ENCODE measurements around the gene NIBAN1. TPM values are rescaled to one million over a fixed set of nuclear protein-coding genes. Genes with fewer than 3 reads are reported as not detected.

NIBAN1 gene
- total RNA-seq, 1 donor from 2014 or later = 4.7 TPM

GRCh38 chr1:184986250-184986649, 11.9 kb upstream of the NIBAN1 start:
- no peak overlapping the region for H3K4me3 Mint-ChIP-seq (ENCODE audit: unreplicated experiment)
- H3K27ac Mint-ChIP-seq (ENCODE audit: unreplicated experiment) = no peak overlapping the region
- TF ChIP-seq CTCF (IDR thresholded peaks at IDR 0.05; ENCODE audit: unreplicated experiment) = no peak
- H3K4me1 Mint-ChIP-seq (ENCODE audit: unreplicated experiment) = no peaks in the 10 kb centered on the region
- no peak for DNase-seq (ENCODE audit: low spot score)
- H3K27me3 Mint-ChIP-seq (ENCODE audit: unreplicated experiment) = no peaks in the 10 kb centered on the region
- H3K9me3 Mint-ChIP-seq (ENCODE audit: unreplicated experiment) = no peaks in the 10 kb centered on the region
- H3K36me3 Mint-ChIP-seq (ENCODE audit: low read depth, unreplicated experiment) = no peaks in the 10 kb centered on the region

- Mint-ChIP-seq H3K9me3 (ENCODE audit: unreplicated experiment) (no peaks in the 10 kb centered on the region), H3K4me1 (ENCODE audit: unreplicated experiment) (no peaks in the 10 kb centered on the region), H3K27me3 (ENCODE audit: unreplicated experiment) (no peaks in the 10 kb centered on the region), H3K27ac (ENCODE audit: unreplicated experiment) (no peak overlapping the region), H3K36me3 (ENCODE audit: low read depth, unreplicated experiment) (no peaks in the 10 kb centered on the region), H3K4me3 (ENCODE audit: unreplicated experiment) (no peak overlapping the region)
- DNase-seq (ENCODE audit: low spot score) = peak; percentile 72
- TF ChIP-seq CTCF (IDR thresholded peaks at IDR 0.05; ENCODE audit: unreplicated experiment) = peak; percentile 58
These were observed 8.0 kb upstream of the NIBAN1 start for GRCh38 chr1:184982002-184982954.

GRCh38 chr1:184980726-184981125, 6.4 kb upstream of the NIBAN1 start:
- no peak for DNase-seq (ENCODE audit: low spot score)
- Mint-ChIP-seq H3K27me3 (ENCODE audit: unreplicated experiment) (no peaks in the 10 kb centered on the region), H3K27ac (ENCODE audit: unreplicated experiment) (no peak overlapping the region), H3K4me1 (ENCODE audit: unreplicated experiment) (no peaks in the 10 kb centered on the region), H3K9me3 (ENCODE audit: unreplicated experiment) (no peaks in the 10 kb centered on the region), H3K36me3 (ENCODE audit: low read depth, unreplicated experiment) (peaks cover 2% of the 10 kb centered on the region), H3K4me3 (ENCODE audit: unreplicated experiment) (no peak overlapping the region)
- TF ChIP-seq CTCF (IDR thresholded peaks at IDR 0.05; ENCODE audit: unreplicated experiment) = no peak

GRCh38 chr1:184975208-184975870, 1.0 kb upstream of the NIBAN1 start:
- peaks cover 5% of the 10 kb centered on the region for H3K36me3 Mint-ChIP-seq (ENCODE audit: low read depth, unreplicated experiment)
- peak overlapping the region; percentile 1 for H3K4me3 Mint-ChIP-seq (ENCODE audit: unreplicated experiment)
- peaks cover 5% of the 10 kb centered on the region for H3K27me3 Mint-ChIP-seq (ENCODE audit: unreplicated experiment)
- peaks cover 6% of the 10 kb centered on the region for H3K4me1 Mint-ChIP-seq (ENCODE audit: unreplicated experiment)
- no peaks in the 10 kb centered on the region for H3K9me3 Mint-ChIP-seq (ENCODE audit: unreplicated experiment)
- TF ChIP-seq CTCF (IDR thresholded peaks at IDR 0.05; ENCODE audit: unreplicated experiment) = no peak
- no peak overlapping the region for H3K27ac Mint-ChIP-seq (ENCODE audit: unreplicated experiment)
- no peak for DNase-seq (ENCODE audit: low spot score)

GRCh38 chr1:184974837-184975115, 468 bp upstream of the NIBAN1 start:
- Mint-ChIP-seq H3K4me3 (ENCODE audit: unreplicated experiment) (peak overlapping the region; percentile 74), H3K27me3 (ENCODE audit: unreplicated experiment) (peaks cover 5% of the 10 kb centered on the region), H3K4me1 (ENCODE audit: unreplicated experiment) (peaks cover 6% of the 10 kb centered on the region), H3K9me3 (ENCODE audit: unreplicated experiment) (no peaks in the 10 kb centered on the region), H3K36me3 (ENCODE audit: low read depth, unreplicated experiment) (peaks cover 5% of the 10 kb centered on the region), H3K27ac (ENCODE audit: unreplicated experiment) (no peak overlapping the region)
- TF ChIP-seq CTCF (IDR thresholded peaks at IDR 0.05; ENCODE audit: unreplicated experiment) = no peak
- no peak for DNase-seq (ENCODE audit: low spot score)

Measured in endothelial cell (in vitro differentiated cells).